ENCODE measurements around the gene HOXA7. TPM values are rescaled to one million over a fixed set of nuclear protein-coding genes. Genes with fewer than 3 reads are reported as not detected.
A peak's percentile ranks its signal among the peaks of the same experiment; 100 is the strongest.

Gene HOXA7
- total RNA-seq, 1 donor from 2014 or later = not detected

- no peaks in the 10 kb centered on the region for H3F3A ChIP-seq (ENCODE audit: low read depth)
- H3K79me2 ChIP-seq (ENCODE audit: low read depth) = no peaks in the 10 kb centered on the region
- DNase-seq (ENCODE audit: low spot score) = no peak
- Mint-ChIP-seq H3K9me3 (peaks cover 30% of the 10 kb centered on the region), H3K27me3 (ENCODE audit: insufficient read depth, low read depth) (peaks cover 94% of the 10 kb centered on the region), H3K27ac (no peak overlapping the region), H3K36me3 (peaks cover 2% of the 10 kb centered on the region), H3K4me3 (no peak overlapping the region), H3K4me1 (peaks cover 5% of the 10 kb centered on the region)
- no peak overlapping the region for H3K4me2 ChIP-seq
- TF ChIP-seq EZH2phosphoT487 (IDR thresholded peaks at IDR 0.05) (peak; percentile 1), EZH2 (IDR thresholded peaks at IDR 0.05) (peak; percentile 71)
- TF ChIP-seq, protein P1, sequence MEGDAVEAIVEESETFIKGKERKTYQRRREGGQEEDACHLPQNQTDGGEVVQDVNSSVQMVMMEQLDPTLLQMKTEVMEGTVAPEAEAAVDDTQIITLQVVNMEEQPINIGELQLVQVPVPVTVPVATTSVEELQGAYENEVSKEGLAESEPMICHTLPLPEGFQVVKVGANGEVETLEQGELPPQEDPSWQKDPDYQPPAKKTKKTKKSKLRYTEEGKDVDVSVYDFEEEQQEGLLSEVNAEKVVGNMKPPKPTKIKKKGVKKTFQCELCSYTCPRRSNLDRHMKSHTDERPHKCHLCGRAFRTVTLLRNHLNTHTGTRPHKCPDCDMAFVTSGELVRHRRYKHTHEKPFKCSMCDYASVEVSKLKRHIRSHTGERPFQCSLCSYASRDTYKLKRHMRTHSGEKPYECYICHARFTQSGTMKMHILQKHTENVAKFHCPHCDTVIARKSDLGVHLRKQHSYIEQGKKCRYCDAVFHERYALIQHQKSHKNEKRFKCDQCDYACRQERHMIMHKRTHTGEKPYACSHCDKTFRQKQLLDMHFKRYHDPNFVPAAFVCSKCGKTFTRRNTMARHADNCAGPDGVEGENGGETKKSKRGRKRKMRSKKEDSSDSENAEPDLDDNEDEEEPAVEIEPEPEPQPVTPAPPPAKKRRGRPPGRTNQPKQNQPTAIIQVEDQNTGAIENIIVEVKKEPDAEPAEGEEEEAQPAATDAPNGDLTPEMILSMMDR (IDR thresholded peaks at IDR 0.05) = no peak
- peaks cover 100% of the 10 kb centered on the region for H3K27me3 ChIP-seq
- H3K36me3 ChIP-seq = no peaks in the 10 kb centered on the region
- H3K9me3 ChIP-seq (ENCODE audit: low read depth) = no peaks in the 10 kb centered on the region
- H3K4me1 ChIP-seq = no peaks in the 10 kb centered on the region
- peaks cover 71% of the 10 kb centered on the region for H4K20me1 ChIP-seq (ENCODE audit: low read depth)
- no peak overlapping the region for H3K9ac ChIP-seq
- no peak overlapping the region for H3K27ac ChIP-seq
- no peak overlapping the region for H3K4me3 ChIP-seq
- H2AFZ ChIP-seq (replicated peaks) = no peak overlapping the region
Measured at GRCh38 chr7:27148756-27149641, 7.5 kb downstream of the HOXA7 start.

DNA sequence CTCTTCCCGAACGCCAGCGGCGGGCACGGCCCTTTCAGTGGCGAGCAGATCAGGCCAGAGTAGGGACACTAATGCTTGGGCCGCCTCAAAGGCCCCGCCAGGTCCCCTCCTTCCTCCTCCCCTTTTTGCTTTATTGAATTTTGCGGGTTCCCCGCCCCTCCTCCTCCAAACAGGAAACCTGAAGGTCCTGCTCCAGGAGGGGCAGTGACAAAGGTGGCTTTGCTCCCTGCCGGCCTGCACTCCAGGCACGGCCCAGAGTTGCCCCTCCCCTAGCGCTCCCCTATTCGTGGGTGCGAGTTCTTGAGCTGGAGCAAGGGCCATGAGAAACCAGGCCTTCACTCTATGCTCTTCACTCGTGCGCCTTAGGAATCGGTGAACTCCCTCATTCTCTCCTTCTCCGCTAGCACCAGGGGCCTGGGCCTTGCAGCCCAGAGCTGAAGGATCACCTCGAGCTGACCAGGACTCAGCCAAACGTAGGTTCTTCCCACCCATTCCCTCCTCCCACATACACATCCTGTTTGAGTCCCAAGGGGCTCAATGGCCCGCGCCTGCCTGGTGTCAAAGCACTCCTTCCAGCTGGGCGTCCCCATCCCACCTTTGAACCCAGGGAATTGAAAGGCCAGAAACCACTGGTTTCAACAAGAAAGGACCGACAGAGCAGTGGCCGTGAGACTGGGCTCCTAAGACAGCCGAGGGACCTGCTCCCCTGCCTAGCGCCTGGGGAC is 8.3 kb downstream of the HOXA7 start:
- Mint-ChIP-seq H3K4me3 (peak overlapping the region; percentile 43), H3K27me3 (ENCODE audit: insufficient read depth, low read depth) (peaks cover 92% of the 10 kb centered on the region), H3K9me3 (peaks cover 27% of the 10 kb centered on the region), H3K36me3 (peaks cover under 1% of the 10 kb centered on the region), H3K27ac (no peak overlapping the region), H3K4me1 (peaks cover 8% of the 10 kb centered on the region)
- Histone ChIP-seq H3K27me3 (peaks cover 100% of the 10 kb centered on the region), H4K20me1 (ENCODE audit: low read depth) (peaks cover 76% of the 10 kb centered on the region), H3K36me3 (no peaks in the 10 kb centered on the region), H3K79me2 (ENCODE audit: low read depth) (no peaks in the 10 kb centered on the region), H3K4me1 (peaks cover 4% of the 10 kb centered on the region), H3F3A (ENCODE audit: low read depth) (no peaks in the 10 kb centered on the region), H3K9me3 (ENCODE audit: low read depth) (no peaks in the 10 kb centered on the region), H3K9ac (no peak overlapping the region), H3K4me2 (peak overlapping the region; percentile 38), H2AFZ (replicated peaks) (no peak overlapping the region), H3K27ac (no peak overlapping the region), H3K4me3 (peak overlapping the region; percentile 5)
- DNase-seq (ENCODE audit: low spot score) = no peak
- TF ChIP-seq EZH2phosphoT487 (IDR thresholded peaks at IDR 0.05) (peak; percentile 82), EZH2 (IDR thresholded peaks at IDR 0.05) (peak; percentile 86)
- TF ChIP-seq, protein P1 (IDR thresholded peaks at IDR 0.05) = no peak

- Histone ChIP-seq H3K9me3 (ENCODE audit: low read depth) (no peaks in the 10 kb centered on the region), H3F3A (ENCODE audit: low read depth) (no peaks in the 10 kb centered on the region), H3K4me3 (peak within 1 kb of the TSS; percentile 5), H3K27ac (no peak within 1 kb of the TSS), H2AFZ (replicated peaks) (no peak within 1 kb of the TSS), H3K27me3 (peaks cover 100% of the 10 kb centered on the region), H3K4me2 (peak within 1 kb of the TSS; percentile 38), H3K36me3 (no peaks in the 10 kb centered on the region), H3K79me2 (ENCODE audit: low read depth) (no peaks in the 10 kb centered on the region), H4K20me1 (ENCODE audit: low read depth) (peaks cover 76% of the 10 kb centered on the region), H3K4me1 (peaks cover 7% of the 10 kb centered on the region), H3K9ac (no peak within 1 kb of the TSS)
- Mint-ChIP-seq H3K9me3 (peaks cover 29% of the 10 kb centered on the region), H3K36me3 (no peaks in the 10 kb centered on the region), H3K4me1 (peaks cover 12% of the 10 kb centered on the region), H3K27me3 (ENCODE audit: insufficient read depth, low read depth) (peaks cover 91% of the 10 kb centered on the region), H3K4me3 (peak within 1 kb of the TSS; percentile 43), H3K27ac (no peak within 1 kb of the TSS)
- TF ChIP-seq EZH2 (IDR thresholded peaks at IDR 0.05) = peak; percentile 88
- TF ChIP-seq, protein P1 (IDR thresholded peaks at IDR 0.05) = no peak
- TF ChIP-seq EZH2phosphoT487 (IDR thresholded peaks at IDR 0.05) = peak; percentile 71
- DNase-seq (ENCODE audit: low spot score) = no peak
Measured at GRCh38 chr7:27147199-27148030, 9.1 kb downstream of the HOXA7 start, which contains the start of gene HOXA6. TSS of gene HOXA6 (minus strand) at chr7:27147774. CDS start at chr7:27147749, 25 bp downstream.

All from neural progenitor cell (in vitro differentiated cells).